ENCODE data around the gene SVEP1.

DNA sequence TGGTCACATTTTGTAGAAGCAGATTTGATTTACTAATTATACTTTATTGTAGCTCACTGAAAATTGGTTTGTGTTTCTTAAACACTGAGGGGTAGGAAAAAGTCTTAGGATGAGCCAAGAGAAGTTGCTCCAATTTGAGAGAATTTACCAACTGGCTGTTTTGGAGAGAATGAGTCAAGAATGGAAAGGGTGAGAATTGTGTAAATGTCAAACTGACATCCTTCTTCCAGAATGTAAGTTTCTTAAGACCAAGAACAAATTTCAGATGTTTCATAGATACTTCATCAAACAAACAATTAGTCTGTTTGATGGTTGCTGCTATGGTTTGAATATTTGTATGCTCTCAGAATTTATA lies 135.7 kb downstream of the SVEP1 start:
- TF ChIP-seq, protein P1, sequence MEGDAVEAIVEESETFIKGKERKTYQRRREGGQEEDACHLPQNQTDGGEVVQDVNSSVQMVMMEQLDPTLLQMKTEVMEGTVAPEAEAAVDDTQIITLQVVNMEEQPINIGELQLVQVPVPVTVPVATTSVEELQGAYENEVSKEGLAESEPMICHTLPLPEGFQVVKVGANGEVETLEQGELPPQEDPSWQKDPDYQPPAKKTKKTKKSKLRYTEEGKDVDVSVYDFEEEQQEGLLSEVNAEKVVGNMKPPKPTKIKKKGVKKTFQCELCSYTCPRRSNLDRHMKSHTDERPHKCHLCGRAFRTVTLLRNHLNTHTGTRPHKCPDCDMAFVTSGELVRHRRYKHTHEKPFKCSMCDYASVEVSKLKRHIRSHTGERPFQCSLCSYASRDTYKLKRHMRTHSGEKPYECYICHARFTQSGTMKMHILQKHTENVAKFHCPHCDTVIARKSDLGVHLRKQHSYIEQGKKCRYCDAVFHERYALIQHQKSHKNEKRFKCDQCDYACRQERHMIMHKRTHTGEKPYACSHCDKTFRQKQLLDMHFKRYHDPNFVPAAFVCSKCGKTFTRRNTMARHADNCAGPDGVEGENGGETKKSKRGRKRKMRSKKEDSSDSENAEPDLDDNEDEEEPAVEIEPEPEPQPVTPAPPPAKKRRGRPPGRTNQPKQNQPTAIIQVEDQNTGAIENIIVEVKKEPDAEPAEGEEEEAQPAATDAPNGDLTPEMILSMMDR (conservative IDR thresholded peaks at IDR 0.05; ENCODE audit: low read depth, low read length): no peak
- TF ChIP-seq EZH2phosphoT487 (IDR thresholded peaks at IDR 0.05; ENCODE audit: borderline replicate concordance, low read length): no peak
- TF ChIP-seq EZH2 (IDR thresholded peaks at IDR 0.05; ENCODE audit: low read length, unreplicated experiment): no peak
